Mesothelial cell of epicardium (in vitro differentiated cells): ENCODE results near the gene MGP. TPM values are rescaled to one million over a fixed set of nuclear protein-coding genes. Genes with fewer than 3 reads are reported as not detected.

ENCODE experiments used
- DNase-seq, 2 experiments: peaks; one replicate each; pipeline ENCODE4 v3.0.0; 2021; ENCODE audit warnings: low spot score in 2 of 2; ENCODE audit not compliant: unreplicated experiment in 2 of 2
- H3K27ac Mint-ChIP-seq: 2 replicates; pipeline ENCODE4 v1.8.0; 2021; ENCODE audit warnings: mixed read lengths
- H3K27me3 Mint-ChIP-seq: 2 replicates; pipeline ENCODE4 v1.8.0; 2021; ENCODE audit warnings: low read depth, mixed read lengths
- H3K36me3 Mint-ChIP-seq: 2 replicates; pipeline ENCODE4 v1.8.0; 2021; ENCODE audit warnings: mixed read lengths
- H3K4me1 Mint-ChIP-seq: 2 replicates; pipeline ENCODE4 v1.8.0; 2021; ENCODE audit warnings: mixed read lengths
- H3K4me3 Mint-ChIP-seq: 2 replicates; pipeline ENCODE4 v1.8.0; 2021; ENCODE audit warnings: mild to moderate bottlenecking, moderate library complexity, mixed read lengths
- H3K9me3 Mint-ChIP-seq: 2 replicates; pipeline ENCODE4 v1.8.0; 2021; ENCODE audit warnings: mixed read lengths
- CTCF ChIP-seq: fragments of 200-600 bp; sonication (generic); IDR thresholded peaks from one replicate; pipeline ENCODE4 v1.5.0; 2021; ENCODE audit warnings: antibody characterized with exemption; ENCODE audit not compliant: unreplicated experiment
- total RNA-seq: library from RNA; stranded (reverse); gene quantifications from 3 replicates; pipeline ENCODE4 v1.2.1, GENCODE V29; 2021

MGP gene
- total RNA-seq, 1 donor from 2014 or later, result 202 TPM

- no peak for TF ChIP-seq CTCF
- Mint-ChIP-seq H3K27me3 (no peaks in the 10 kb centered on the region), H3K36me3 (peaks cover 2% of the 10 kb centered on the region), H3K4me3 (no peak overlapping the region), H3K27ac (no peak overlapping the region), H3K4me1 (peaks cover 64% of the 10 kb centered on the region), H3K9me3 (peaks cover 2% of the 10 kb centered on the region)
- DNase-seq, result no peak
Measured at GRCh38 chr12:14844401-14844800, 41.3 kb downstream of the MGP start.

GRCh38 chr12:14843425-14843887 lies 42.2 kb downstream of the MGP start, which contains the start of gene ART4:
TSS of gene ART4 (minus strand) at chr12:14843526. CDS start at chr12:14843113, 413 bp downstream.
- H3K4me1 Mint-ChIP-seq, result peaks cover 55% of the 10 kb centered on the region
- H3K36me3 Mint-ChIP-seq, result peaks cover 6% of the 10 kb centered on the region
- no peak for DNase-seq
- TF ChIP-seq CTCF, result no peak
- H3K27ac Mint-ChIP-seq, result peak within 1 kb of the TSS; percentile 85
- peaks cover 7% of the 10 kb centered on the region for H3K9me3 Mint-ChIP-seq
- peak within 1 kb of the TSS; percentile 6 for H3K4me3 Mint-ChIP-seq
- no peaks in the 10 kb centered on the region for H3K27me3 Mint-ChIP-seq

- H3K36me3 Mint-ChIP-seq, result peaks cover 6% of the 10 kb centered on the region
- TF ChIP-seq CTCF, result no peak
- no peaks in the 10 kb centered on the region for H3K27me3 Mint-ChIP-seq
- DNase-seq, result no peak
- H3K4me1 Mint-ChIP-seq, result peaks cover 44% of the 10 kb centered on the region
- H3K27ac Mint-ChIP-seq, result peak overlapping the region; percentile 85
- no peak overlapping the region for H3K4me3 Mint-ChIP-seq
- H3K9me3 Mint-ChIP-seq, result peaks cover 7% of the 10 kb centered on the region
Measured at GRCh38 chr12:14842315-14842714, 43.3 kb downstream of the MGP start.

GRCh38 chr12:14841761-14842160 lies 43.9 kb downstream of the MGP start:
- DNase-seq, result no peak
- H3K27me3 Mint-ChIP-seq, result no peaks in the 10 kb centered on the region
- H3K4me3 Mint-ChIP-seq, result no peak overlapping the region
- H3K36me3 Mint-ChIP-seq, result peaks cover 6% of the 10 kb centered on the region
- H3K27ac Mint-ChIP-seq, result peak overlapping the region; percentile 92
- H3K4me1 Mint-ChIP-seq, result peaks cover 39% of the 10 kb centered on the region
- peaks cover 7% of the 10 kb centered on the region for H3K9me3 Mint-ChIP-seq
- TF ChIP-seq CTCF, result no peak

GRCh38 chr12:14840616-14841015 lies 45.0 kb downstream of the MGP start:
- H3K4me3 Mint-ChIP-seq, result no peak overlapping the region
- H3K9me3 Mint-ChIP-seq, result peaks cover 7% of the 10 kb centered on the region
- peak overlapping the region; percentile 19 for H3K27ac Mint-ChIP-seq
- H3K27me3 Mint-ChIP-seq, result no peaks in the 10 kb centered on the region
- H3K36me3 Mint-ChIP-seq, result peaks cover 6% of the 10 kb centered on the region
- H3K4me1 Mint-ChIP-seq, result peaks cover 42% of the 10 kb centered on the region
- DNase-seq, result no peak
- no peak for TF ChIP-seq CTCF

GRCh38 chr12:14839262-14839661 lies 46.4 kb downstream of the MGP start:
- Mint-ChIP-seq H3K27ac (no peak overlapping the region), H3K9me3 (peaks cover 7% of the 10 kb centered on the region), H3K4me3 (no peak overlapping the region), H3K4me1 (peaks cover 48% of the 10 kb centered on the region), H3K36me3 (peaks cover 6% of the 10 kb centered on the region), H3K27me3 (no peaks in the 10 kb centered on the region)
- TF ChIP-seq CTCF, result no peak
- DNase-seq, result no peak
